Measurements from ENCODE around the gene METTL24. TPM values are rescaled to one million over a fixed set of nuclear protein-coding genes. Genes with fewer than 3 reads are reported as not detected.
A peak's percentile ranks its signal among the peaks of the same experiment; 100 is the strongest.

The METTL24 gene
- total RNA-seq, 4 donors from 2014 or later, result 0.45 to 1.7 TPM; not detected in 2

- no peaks in the 10 kb centered on the region for H3K9me3 ChIP-seq
- no peaks in the 10 kb centered on the region for H3K36me3 ChIP-seq
- no peak overlapping the region for H3K27ac ChIP-seq
- no peak overlapping the region for H3K4me3 ChIP-seq
- DNase-seq (ENCODE audit: low spot score in 2 of 2), result no peak
- TF ChIP-seq POLR2AphosphoS5 (IDR thresholded peaks at IDR 0.05) (no peak), EP300 (IDR thresholded peaks at IDR 0.05) (no peak), CTCF (IDR thresholded peaks at IDR 0.05) (no peak), POLR2A (IDR thresholded peaks at IDR 0.05) (no peak)
- H3K27me3 ChIP-seq, result no peaks in the 10 kb centered on the region
- peaks cover 20% of the 10 kb centered on the region for H3K4me1 ChIP-seq
- 70% methylated on average over 4 of the region's 4 CpGs for WGBS
Measured at GRCh38 chr6:110331816-110332215, 26.3 kb downstream of the METTL24 start.

- H3K9me3 ChIP-seq, result no peaks in the 10 kb centered on the region
- no peak for TF ChIP-seq CTCF (IDR thresholded peaks at IDR 0.05)
- TF ChIP-seq POLR2A (IDR thresholded peaks at IDR 0.05), result no peak
- TF ChIP-seq POLR2AphosphoS5 (IDR thresholded peaks at IDR 0.05), result no peak
- TF ChIP-seq EP300 (IDR thresholded peaks at IDR 0.05), result no peak
- H3K27ac ChIP-seq, result no peak overlapping the region
- H3K27me3 ChIP-seq, result no peaks in the 10 kb centered on the region
- no peaks in the 10 kb centered on the region for H3K36me3 ChIP-seq
- WGBS, result 76% methylated on average over 3 of the region's 3 CpGs
- no peak overlapping the region for H3K4me3 ChIP-seq
- peaks cover 20% of the 10 kb centered on the region for H3K4me1 ChIP-seq
- DNase-seq (ENCODE audit: low spot score in 2 of 2), result no peak
Measured at GRCh38 chr6:110331390-110331789, 26.8 kb downstream of the METTL24 start.

- DNase-seq (ENCODE audit: low spot score in 2 of 2), result no peak
- no peak for TF ChIP-seq EP300 (IDR thresholded peaks at IDR 0.05)
- no peaks in the 10 kb centered on the region for H3K36me3 ChIP-seq
- peaks cover 25% of the 10 kb centered on the region for H3K4me1 ChIP-seq
- no peaks in the 10 kb centered on the region for H3K9me3 ChIP-seq
- H3K27ac ChIP-seq, result peak overlapping the region; percentile 64
- WGBS, result 34% methylated on average over 19 of the region's 19 CpGs
- H3K27me3 ChIP-seq, result no peaks in the 10 kb centered on the region
- peak overlapping the region; percentile 38 for H3K4me3 ChIP-seq
Measured at GRCh38 chr6:110329714-110330436, 28.3 kb downstream of the METTL24 start.

GRCh38 chr6:110329348-110329713 is 28.8 kb downstream of the METTL24 start:
- Histone ChIP-seq H3K27me3 (no peaks in the 10 kb centered on the region), H3K36me3 (no peaks in the 10 kb centered on the region), H3K27ac (peak overlapping the region; percentile 64), H3K4me3 (peak overlapping the region; percentile 38), H3K4me1 (peaks cover 28% of the 10 kb centered on the region), H3K9me3 (no peaks in the 10 kb centered on the region)
- no peak for DNase-seq (ENCODE audit: low spot score in 2 of 2)
- TF ChIP-seq POLR2AphosphoS5 (IDR thresholded peaks at IDR 0.05) (no peak), CTCF (IDR thresholded peaks at IDR 0.05) (no peak), EP300 (IDR thresholded peaks at IDR 0.05) (no peak), POLR2A (IDR thresholded peaks at IDR 0.05) (no peak)
- 9% methylated on average over 7 of the region's 7 CpGs for WGBS

GRCh38 chr6:110328259-110328658 is 29.9 kb downstream of the METTL24 start:
- TF ChIP-seq CTCF (IDR thresholded peaks at IDR 0.05) (no peak), EP300 (IDR thresholded peaks at IDR 0.05) (no peak), POLR2A (IDR thresholded peaks at IDR 0.05) (no peak), POLR2AphosphoS5 (IDR thresholded peaks at IDR 0.05) (no peak)
- 74% methylated on average over 2 of the region's 2 CpGs for WGBS
- H3K4me3 ChIP-seq, result no peak overlapping the region
- no peaks in the 10 kb centered on the region for H3K27me3 ChIP-seq
- H3K4me1 ChIP-seq, result peaks cover 32% of the 10 kb centered on the region
- no peaks in the 10 kb centered on the region for H3K36me3 ChIP-seq
- no peaks in the 10 kb centered on the region for H3K9me3 ChIP-seq
- peak overlapping the region; percentile 5 for H3K27ac ChIP-seq
- no peak for DNase-seq (ENCODE audit: low spot score in 2 of 2)
